D341Med (cell line): ENCODE measurements around the gene PHETA1.
"Not testable (repeated sequence)": the region's sequence is repeated elsewhere in the genome, so short reads cannot be mapped to it uniquely, and the experiment has no call there.

ENCODE experiments used
- DNase-seq: peaks from one replicate; pipeline ENCODE4 v3.0.0; 2012; ENCODE audit warnings: low spot score

PHETA1 gene

DNA sequence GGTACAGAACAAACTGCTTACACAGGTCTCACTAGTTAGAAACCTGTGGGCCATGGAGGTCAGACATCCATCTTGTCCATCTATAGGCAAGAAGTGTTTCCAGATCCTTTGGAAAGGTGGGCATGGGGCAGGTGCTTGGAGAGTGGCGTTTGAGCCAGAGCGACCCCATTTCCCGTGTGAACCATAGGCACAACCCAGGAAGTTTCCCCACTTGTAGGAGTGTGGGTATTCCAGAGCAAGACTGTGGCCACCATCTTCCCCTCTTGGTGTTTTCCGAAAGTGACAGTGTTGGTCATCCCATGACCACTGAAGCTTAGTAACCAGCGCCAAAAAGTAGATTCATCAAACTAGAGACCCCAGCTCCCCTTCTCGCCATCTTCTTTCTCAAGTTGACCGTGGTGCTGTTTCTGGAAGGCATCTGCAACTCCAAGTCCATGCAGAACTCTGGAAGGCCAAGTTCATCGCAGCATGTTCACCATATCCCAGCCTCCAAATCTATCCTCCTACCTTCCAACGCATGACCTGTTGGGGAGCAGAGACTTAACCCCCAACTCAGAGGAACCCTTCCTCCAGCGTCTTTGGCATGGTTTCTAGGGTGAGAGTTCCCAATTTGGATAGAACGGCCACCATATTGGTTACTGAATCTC is 19.7 kb downstream of the PHETA1 start:
- no peak for DNase-seq

DNA sequence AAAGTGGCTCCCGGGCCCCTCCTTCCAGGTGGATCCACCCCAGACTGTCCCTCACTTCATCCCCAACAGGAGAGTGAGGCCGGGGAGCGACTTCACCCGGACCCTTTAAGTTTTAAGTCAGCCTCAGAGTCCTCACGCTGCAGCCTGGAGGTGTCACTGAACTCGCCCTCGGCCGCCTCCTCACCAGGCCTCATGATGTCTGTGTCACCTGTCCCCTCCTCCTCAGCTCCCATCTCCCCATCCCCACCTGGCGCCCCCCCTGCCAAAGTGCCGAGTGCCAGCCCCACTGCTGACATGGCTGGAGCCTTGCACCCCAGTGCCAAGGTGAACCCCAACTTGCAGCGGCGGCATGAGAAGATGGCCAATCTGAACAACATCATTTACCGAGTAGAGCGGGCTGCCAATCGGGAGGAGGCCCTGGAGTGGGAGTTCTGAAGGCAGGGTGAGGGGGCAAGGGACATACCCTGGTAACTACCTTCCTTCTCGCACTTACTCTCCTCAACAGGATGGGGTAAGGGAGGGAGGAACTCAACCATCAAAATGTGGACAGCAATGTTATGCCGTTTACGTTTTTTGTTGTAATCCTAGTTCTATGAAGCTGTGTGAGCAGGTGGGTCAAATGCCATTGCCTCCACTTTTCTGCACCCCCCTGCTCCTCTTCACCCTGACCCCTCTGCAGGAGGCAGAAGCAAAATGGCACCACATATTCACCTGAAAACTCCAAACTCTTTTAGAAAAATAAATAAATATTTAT is 20.8 kb downstream of the PHETA1 start:
- no peak for DNase-seq

DNA sequence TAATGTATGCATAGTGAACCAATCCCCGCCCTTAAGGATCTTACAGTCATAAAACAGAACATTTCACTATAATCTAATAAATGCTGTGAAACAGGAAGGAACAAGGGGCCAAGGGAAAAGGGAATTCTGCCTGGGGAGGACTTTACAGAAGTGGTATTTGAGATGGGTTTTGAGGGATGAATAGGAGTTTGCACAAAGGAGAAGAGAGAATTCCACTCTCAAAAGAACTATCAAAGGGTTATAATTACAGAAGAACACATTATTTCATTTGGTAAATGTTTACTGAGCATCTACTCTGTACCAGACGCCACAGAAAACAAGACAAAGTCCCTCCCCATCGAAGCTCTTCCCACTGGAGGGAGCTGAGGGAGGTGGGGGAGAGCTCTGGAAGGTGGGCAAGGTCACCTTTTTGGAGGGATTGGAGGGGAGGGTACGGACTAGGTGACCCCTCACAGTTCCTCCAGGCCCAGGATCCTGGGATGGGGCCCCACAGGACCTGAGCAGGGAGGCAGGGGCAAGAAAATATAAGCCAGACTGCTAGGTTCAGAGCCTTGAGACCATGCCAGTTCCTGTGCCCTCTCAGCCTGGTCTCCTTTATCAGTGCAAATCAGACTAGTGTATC is 24.5 kb downstream of the PHETA1 start:
- DNase-seq, result peak; percentile 21

DNA sequence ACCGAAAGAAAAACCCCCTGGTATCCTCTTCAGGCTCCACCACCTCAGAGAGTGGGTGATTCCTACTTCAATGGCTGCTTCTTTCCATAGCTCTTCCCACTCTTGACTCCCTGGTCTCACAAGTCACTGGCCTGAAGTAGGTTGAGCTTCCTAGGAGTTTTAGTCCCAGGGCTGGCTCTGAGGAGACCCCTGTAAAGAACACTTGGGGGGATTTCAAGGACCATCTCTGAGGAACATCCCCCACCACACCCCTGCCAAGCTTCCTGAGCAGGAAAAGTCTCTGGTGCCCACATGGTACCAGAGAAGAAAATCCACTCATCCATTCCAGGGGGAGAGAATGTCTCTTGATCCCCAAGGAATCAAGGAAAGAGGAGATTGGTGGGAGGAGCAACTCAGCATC is 25.7 kb downstream of the PHETA1 start:
- no peak for DNase-seq

GRCh38 chr12:111342376-111342775 is 26.5 kb downstream of the PHETA1 start:
- no peak for DNase-seq

DNA sequence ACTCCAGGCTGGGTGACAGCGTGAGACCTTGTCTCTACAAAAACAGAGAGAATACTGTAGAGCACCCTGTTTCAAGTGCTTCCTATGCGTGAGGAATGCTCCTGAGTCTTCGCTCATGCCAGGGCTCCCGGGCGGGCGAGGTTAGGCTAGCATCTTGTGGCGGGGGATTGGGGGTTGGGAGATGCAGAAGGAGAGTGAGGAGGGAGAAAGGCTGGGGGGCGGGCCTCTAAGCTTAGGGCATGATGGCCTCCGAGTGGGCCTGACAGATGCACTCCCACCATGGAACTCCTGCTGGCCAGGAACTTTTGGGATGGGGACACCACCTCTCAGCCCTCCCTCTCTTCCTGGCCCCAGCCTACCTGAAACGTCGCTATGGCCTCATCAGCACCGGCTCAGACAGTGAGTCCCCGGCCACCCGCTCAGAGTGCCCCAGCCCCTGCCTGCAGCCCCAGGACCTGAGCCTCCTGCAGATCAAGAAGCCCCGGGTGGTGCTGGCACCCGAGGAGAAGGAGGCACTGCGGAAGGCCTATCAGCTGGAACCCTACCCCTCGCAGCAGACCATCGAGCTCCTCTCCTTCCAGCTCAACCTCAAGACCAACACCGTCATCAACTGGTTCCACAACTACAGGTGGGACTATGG is 27.3 kb downstream of the PHETA1 start:
- no peak for DNase-seq

DNA sequence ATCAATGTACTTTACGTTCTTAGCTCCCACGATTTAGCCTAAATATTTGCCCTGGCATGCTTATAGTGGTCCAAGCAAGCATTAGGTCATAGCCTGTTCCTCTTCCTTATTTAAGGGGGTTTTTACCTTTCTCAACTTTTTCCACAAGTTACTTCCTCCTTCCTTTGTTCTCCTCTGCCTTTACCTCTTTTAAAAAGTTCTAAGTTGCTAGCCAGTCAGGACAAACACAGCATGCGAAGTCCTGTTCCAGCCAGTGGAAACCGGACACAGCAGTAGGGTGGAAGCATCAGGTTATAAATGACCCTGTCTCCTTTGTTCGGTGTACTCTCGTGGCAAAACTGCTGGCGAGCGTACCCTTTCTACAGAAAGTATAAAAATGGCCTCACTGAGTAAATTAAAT is 28.2 kb downstream of the PHETA1 start:
- DNase-seq, result not testable (repeated sequence)

DNA sequence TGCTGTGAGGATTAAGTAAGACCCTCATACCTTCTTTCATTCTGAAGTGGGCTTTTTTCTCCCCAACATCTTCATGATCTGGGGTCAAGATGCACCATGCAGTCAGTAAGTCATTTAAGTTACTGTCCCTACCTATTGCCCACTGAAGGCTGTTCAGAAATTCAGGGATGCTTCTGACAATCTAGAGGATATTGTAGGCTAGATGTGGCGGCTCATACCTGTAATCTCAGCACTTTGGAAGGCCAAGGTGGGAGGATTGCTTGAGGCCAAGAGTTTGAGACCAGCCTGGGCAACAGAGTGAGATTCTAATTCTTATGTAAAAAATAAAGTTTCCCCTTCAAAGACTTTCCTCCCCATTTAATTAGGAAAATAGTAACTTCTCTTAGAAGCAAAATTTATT is 28.7 kb downstream of the PHETA1 start:
- no peak for DNase-seq

- DNase-seq, result no peak
These were observed 29.5 kb downstream of the PHETA1 start for GRCh38 chr12:111339321-111339938.

DNA sequence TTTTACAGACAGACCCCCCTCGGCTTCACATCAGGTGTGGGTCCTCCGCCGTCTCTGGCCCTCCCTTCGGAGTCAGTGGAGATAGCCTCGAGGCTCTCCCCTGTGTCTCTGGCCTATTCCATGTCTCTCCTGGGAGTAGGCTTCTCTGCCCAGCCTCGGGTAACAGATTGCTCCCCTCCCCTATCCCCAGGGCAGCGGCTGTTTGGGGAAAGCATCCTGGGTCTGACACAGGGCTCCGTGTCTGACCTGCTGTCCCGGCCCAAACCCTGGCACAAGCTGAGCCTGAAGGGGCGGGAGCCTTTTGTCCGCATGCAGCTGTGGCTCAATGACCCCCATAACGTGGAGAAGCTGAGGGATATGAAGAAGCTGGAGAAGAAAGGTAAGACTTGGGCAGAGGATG is 30.8 kb downstream of the PHETA1 start:
- DNase-seq, result no peak

DNA sequence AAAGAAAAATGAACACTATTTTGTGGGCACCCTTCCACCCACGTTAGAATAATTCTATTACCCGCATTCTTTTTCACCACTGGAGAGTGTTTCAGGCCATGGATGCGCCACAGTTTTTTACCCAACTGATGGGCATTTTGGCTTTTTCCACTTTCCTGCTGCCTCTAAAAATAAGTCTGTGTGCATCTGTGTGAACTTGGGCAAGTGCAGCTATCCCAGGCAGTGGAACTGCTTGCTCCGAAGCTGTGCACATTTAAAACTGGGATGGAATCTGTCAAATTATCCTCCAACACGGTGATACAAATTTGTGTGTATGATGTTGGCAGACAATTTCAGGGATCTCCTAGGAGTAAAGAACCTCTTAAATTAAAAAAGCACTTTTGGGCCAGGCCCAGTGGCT is 31.5 kb downstream of the PHETA1 start:
- no peak for DNase-seq

DNA sequence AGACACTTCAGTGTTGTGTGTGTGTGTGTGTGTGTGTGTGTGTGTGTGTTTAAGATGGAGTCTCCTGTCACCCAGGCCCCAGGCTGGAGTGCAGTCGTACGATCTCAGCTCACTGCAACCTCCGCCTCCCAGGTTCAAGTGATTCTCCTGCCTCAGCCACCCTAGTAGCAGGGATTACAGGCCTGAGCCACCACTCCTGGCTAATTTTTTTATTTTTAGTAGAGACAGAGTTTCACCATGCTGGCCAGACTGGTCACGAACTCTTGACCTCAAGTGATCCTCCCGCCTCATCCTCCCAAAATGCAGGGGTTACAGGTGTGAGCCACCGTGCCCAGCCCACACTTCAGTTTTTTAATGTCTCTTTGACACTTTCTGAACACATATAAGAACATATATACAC is 32.5 kb downstream of the PHETA1 start:
- not testable (repeated sequence) for DNase-seq

- DNase-seq, result no peak
These were observed 33.1 kb downstream of the PHETA1 start for GRCh38 chr12:111335811-111336210.

- DNase-seq, result not testable (repeated sequence)
These were observed 33.6 kb downstream of the PHETA1 start for GRCh38 chr12:111335301-111335700.

GRCh38 chr12:111334393-111334915 is 34.4 kb downstream of the PHETA1 start:
- no peak for DNase-seq

- DNase-seq, result peak; percentile 78
These were observed 37.8 kb downstream of the PHETA1 start for GRCh38 chr12:111330800-111331752.

DNA sequence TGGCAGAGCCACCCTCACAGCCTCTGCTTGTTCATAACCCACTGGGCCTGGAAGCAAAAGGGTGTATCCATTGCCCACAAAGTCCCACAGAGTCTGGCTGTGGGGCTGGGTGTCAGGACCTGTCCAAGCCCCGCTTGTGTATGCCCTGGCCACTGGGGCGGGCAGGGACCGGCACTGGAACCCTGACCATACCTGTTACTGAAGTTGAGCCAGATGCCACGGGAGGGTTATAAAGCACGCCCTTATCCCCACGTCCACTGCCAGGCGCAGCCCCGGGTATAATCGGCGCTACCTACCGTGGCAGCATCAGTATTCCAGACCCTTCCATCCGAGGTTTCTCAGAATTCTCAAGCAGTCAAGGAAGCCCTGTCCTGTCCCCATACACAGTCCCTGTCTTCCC is 40.8 kb downstream of the PHETA1 start:
- DNase-seq, result no peak

DNA sequence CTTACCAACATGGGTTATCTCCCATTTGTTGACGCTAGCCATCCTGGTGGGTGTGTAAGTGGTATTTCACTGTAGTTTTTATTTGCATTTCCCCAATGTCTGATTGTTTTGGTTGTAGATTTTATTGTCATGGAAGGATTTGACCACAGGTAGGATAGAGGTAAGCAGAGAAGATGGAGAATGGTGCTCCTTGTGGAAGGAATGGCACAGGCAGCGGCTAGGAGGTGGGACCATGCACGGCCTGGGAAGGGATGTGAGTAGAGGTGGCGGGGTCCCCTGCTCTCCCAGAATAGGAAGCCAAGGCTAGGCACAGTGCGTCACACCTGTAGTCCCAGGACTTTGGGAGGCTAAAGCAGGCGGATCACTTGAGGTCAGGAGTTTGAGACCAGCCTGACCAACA is 41.4 kb downstream of the PHETA1 start:
- no peak for DNase-seq

DNA sequence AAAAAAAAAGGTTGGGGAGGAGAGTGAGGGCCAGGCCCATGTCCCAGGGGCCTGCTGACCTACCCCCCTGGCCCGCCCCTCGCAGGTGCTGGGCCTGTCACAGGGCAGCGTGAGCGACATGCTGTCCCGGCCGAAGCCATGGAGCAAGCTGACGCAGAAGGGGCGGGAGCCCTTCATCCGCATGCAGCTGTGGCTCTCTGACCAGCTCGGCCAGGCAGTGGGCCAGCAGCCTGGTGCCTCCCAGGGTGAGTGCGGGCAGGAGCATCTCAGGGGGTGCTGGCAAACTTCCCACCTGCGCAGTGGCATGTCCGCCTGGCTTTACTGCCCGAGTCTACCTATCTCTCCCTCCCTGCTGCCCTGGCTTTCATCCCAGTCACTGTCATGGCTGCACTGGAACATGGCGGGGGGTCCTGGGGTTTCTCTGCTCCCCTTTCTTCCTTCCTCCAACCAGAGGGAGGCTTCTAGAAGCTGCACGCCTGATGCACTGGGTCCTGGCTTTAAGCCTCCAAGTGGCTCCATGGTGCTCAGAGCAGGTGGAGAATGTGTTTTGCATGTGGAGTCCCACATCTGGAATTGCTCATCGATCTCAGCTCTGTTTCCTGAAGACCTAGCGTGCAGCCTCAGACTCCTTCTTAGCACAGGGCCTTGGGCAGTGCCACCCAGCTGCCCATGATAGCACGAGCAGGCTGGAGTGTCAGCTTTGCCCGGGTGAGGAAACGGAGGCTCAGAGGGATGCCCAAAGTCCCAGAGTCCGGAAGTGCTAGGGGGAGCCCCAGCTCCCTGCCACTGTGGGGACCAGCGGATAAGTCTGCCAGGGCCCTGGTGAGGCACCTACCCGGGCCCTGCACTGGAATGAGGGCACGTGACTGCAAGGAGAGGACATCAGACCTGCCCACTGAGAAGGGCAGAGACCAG is 46.3 kb downstream of the PHETA1 start:
- DNase-seq, result no peak

- no peak for DNase-seq
These were observed 47.6 kb downstream of the PHETA1 start for GRCh38 chr12:111321317-111321716.
